SK-N-SH (cell line): Measurements from ENCODE around the gene SNX3. TPM values are rescaled to one million over a fixed set of nuclear protein-coding genes. Genes with fewer than 3 reads are reported as not detected.

Source experiments
- CTCF ChIA-PET: fragments of 300-600, 350-600 bp; formaldehyde crosslinking; extraction: SDS; loops from one replicate; lab custom pipeline; 2021; lab: Yijun Ruan, JAX
- POLR2A ChIA-PET: fragments of 350-600 bp; sonication (Branson Sonifier 250); formaldehyde crosslinking; extraction: SDS; loops from one replicate; lab custom pipeline; 2020; ENCODE audit warnings: antibody characterized with exemption, inconsistent platforms; lab: Yijun Ruan, JAX
- DNase-seq: peaks from one replicate; pipeline ENCODE4 v3.0.0; 2012
- H2AFZ ChIP-seq: fragments of 200-600 bp; sonication (generic); 2 replicates; pipeline ENCODE4 v1.8.1; 2016; ENCODE audit warnings: antibody characterized with exemption, mild to moderate bottlenecking, low read depth
- H3F3A ChIP-seq: fragments of 200-600 bp; sonication (generic); replicated peaks from 2 replicates; pipeline ENCODE3; 2016; ENCODE audit warnings: antibody characterized with exemption, mild to moderate bottlenecking; ENCODE audit not compliant: insufficient read depth
- H3K27ac ChIP-seq, 2 experiments: fragments of 200-500 bp in 1 of 2; fragments of 200-600 bp in 1 of 2; sonication (Bioruptor generic) in 1 of 2; sonication (generic), shearing (Covaris generic) in 1 of 2; 2 replicates each; pipeline versions ENCODE4 v1.5.1 to v1.6.1; 2014 to 2016; ENCODE audit warnings: low read depth in 2 of 2, inconsistent platforms in 1 of 2, low read length in 1 of 2, mild to moderate bottlenecking in 1 of 2, mixed read lengths in 1 of 2
- H3K27me3 ChIP-seq: fragments of 200-600 bp; sonication (generic), shearing (Covaris generic); 2 replicates; pipeline ENCODE4 v1.6.1; 2016; ENCODE audit warnings: mixed run types; ENCODE audit not compliant: insufficient read depth
- H3K36me3 ChIP-seq, 2 experiments: fragments of 200-500 bp in 1 of 2; fragments of 200-600 bp in 1 of 2; sonication (Bioruptor generic) in 1 of 2; sonication (generic) in 1 of 2; replicated peaks in 1 of 2; 2 replicates each; pipeline versions ENCODE3 to v1.5.1; 2014 to 2016; ENCODE audit warnings: low read length in 1 of 2, mild to moderate bottlenecking in 1 of 2; ENCODE audit not compliant: insufficient read depth in 2 of 2, control insufficient read depth in 1 of 2
- H3K4me1 ChIP-seq, 2 experiments: fragments of 200-500 bp in 1 of 2; fragments of 200-600 bp in 1 of 2; sonication (Bioruptor generic) in 1 of 2; sonication (generic), shearing (Covaris generic) in 1 of 2; 2 replicates each; pipeline versions ENCODE4 v1.5.1 to v1.6.1; 2014 to 2016; ENCODE audit warnings: low read depth in 1 of 2, low read length in 1 of 2, mixed run types in 1 of 2; ENCODE audit not compliant: insufficient read depth in 2 of 2, control insufficient read depth in 1 of 2
- H3K4me2 ChIP-seq: fragments of 200-600 bp; sonication (generic), shearing (Covaris generic); 2 replicates; pipeline ENCODE4 v1.6.1; 2017; ENCODE audit warnings: mixed run types
- H3K4me3 ChIP-seq, 2 experiments: fragments of 200-500 bp in 1 of 2; fragments of 200-600 bp in 1 of 2; sonication (Bioruptor generic) in 1 of 2; sonication (generic), shearing (Covaris generic) in 1 of 2; 2 replicates each; pipeline versions ENCODE4 v1.5.1 to v1.8.1; 2014 to 2016; ENCODE audit warnings: low read depth in 2 of 2, inconsistent platforms in 1 of 2, low read length in 1 of 2, mild to moderate bottlenecking in 1 of 2, mixed read lengths in 1 of 2, moderate library complexity in 1 of 2
- H3K79me2 ChIP-seq: fragments of 200-600 bp; sonication (generic); 2 replicates; pipeline ENCODE4 v1.8.1; 2017; ENCODE audit warnings: mild to moderate bottlenecking; ENCODE audit not compliant: insufficient read depth
- H3K9ac ChIP-seq: fragments of 200-600 bp; sonication (generic); 2 replicates; pipeline ENCODE4 v1.6.1; 2017; ENCODE audit warnings: mixed run types
- H3K9me2 ChIP-seq: fragments of 200-600 bp; sonication (generic); 2 replicates; pipeline ENCODE4 v1.6.1; 2017; ENCODE audit warnings: mixed run types
- H3K9me3 ChIP-seq: fragments of 200-600 bp; sonication (generic); 2 replicates; pipeline ENCODE4 v1.6.1; 2017; ENCODE audit warnings: mixed run types, mild to moderate bottlenecking, moderate library complexity
- H4K20me1 ChIP-seq: fragments of 200-600 bp; sonication (generic); 2 replicates; pipeline ENCODE4 v1.6.1; 2017; ENCODE audit warnings: mild to moderate bottlenecking, mixed run types; ENCODE audit not compliant: insufficient read depth
- EP300 ChIP-seq, 2 experiments: IDR thresholded peaks; 2 replicates each; pipeline versions ENCODE4 v1.4.0 to v1.6.1; 2012; ENCODE audit warnings: borderline replicate concordance in 1 of 2, low read depth in 1 of 2, low read length in 1 of 2
- EZH2phosphoT487 ChIP-seq: fragments of 200-600 bp; sonication (generic); IDR thresholded peaks from 2 replicates; pipeline ENCODE4 v1.6.1; 2017; ENCODE audit warnings: low read depth, mixed run types, mild to moderate bottlenecking, antibody characterized with exemption, moderate library complexity, borderline replicate concordance
- FOSL2 ChIP-seq: IDR thresholded peaks from 2 replicates; pipeline ENCODE4 v1.4.0; 2012; ENCODE audit warnings: low read depth, mild to moderate bottlenecking, moderate library complexity, borderline replicate concordance
- FOXM1 ChIP-seq: IDR thresholded peaks from 2 replicates; pipeline ENCODE4 v1.4.0; 2012; ENCODE audit warnings: low read depth, mild to moderate bottlenecking
- GABPA ChIP-seq: IDR thresholded peaks from 2 replicates; pipeline ENCODE4 v1.4.0; 2012; ENCODE audit warnings: low read depth, mild to moderate bottlenecking
- GATA2 ChIP-seq: sonication (generic); formaldehyde crosslinking; IDR thresholded peaks from 2 replicates; pipeline ENCODE4 v1.5.0; 2020; ENCODE audit warnings: mild to moderate bottlenecking, missing genetic modification reagents
- IRF3 ChIP-seq: fragments of 150-350 bp; IDR thresholded peaks from 2 replicates; pipeline ENCODE4 v1.6.1; 2016; ENCODE audit warnings: mild to moderate bottlenecking, low read depth, low read length
- JUND ChIP-seq: IDR thresholded peaks from 2 replicates; pipeline ENCODE4 v1.4.0; 2012
- MAX ChIP-seq: IDR thresholded peaks from 2 replicates; pipeline ENCODE4 v1.4.0; 2012; ENCODE audit warnings: low read depth
- MEF2A ChIP-seq: IDR thresholded peaks from 2 replicates; pipeline ENCODE4 v1.4.0; 2012; ENCODE audit warnings: low read depth, borderline replicate concordance
- MXI1 ChIP-seq: IDR thresholded peaks from 2 replicates; pipeline ENCODE4 v1.6.1; 2012; ENCODE audit warnings: mild to moderate bottlenecking, low read depth, low read length, improper control_type of control experiment
- NFIC ChIP-seq: IDR thresholded peaks from 2 replicates; pipeline ENCODE4 v1.4.0; 2012; ENCODE audit warnings: borderline replicate concordance
- NRF1 ChIP-seq: IDR thresholded peaks from 2 replicates; pipeline ENCODE4 v1.6.1; 2012; ENCODE audit warnings: low read depth, mild to moderate bottlenecking, low read length
- POLR2AphosphoS5 ChIP-seq: IDR thresholded peaks from 2 replicates; pipeline ENCODE4 v1.6.1; 2012; ENCODE audit warnings: low read depth, low read length
- RAD21 ChIP-seq: IDR thresholded peaks from 2 replicates; pipeline ENCODE4 v1.6.1; 2012; ENCODE audit warnings: mild to moderate bottlenecking, low read length
- RCOR1 ChIP-seq: fragments of 150-350 bp; IDR thresholded peaks from 2 replicates; pipeline ENCODE4 v1.6.1; 2017; ENCODE audit warnings: antibody characterized with exemption, low read length
- RFX5 ChIP-seq: IDR thresholded peaks from 2 replicates; pipeline ENCODE4 v1.6.1; 2012; ENCODE audit warnings: mild to moderate bottlenecking, improper control_type of control experiment, low read length
- RXRA ChIP-seq: IDR thresholded peaks from 2 replicates; pipeline ENCODE4 v1.4.0; 2012; ENCODE audit warnings: low read depth, mild to moderate bottlenecking, borderline replicate concordance
- SIN3A ChIP-seq: IDR thresholded peaks from 2 replicates; pipeline ENCODE4 v1.6.1; 2012; ENCODE audit warnings: low read depth, mild to moderate bottlenecking, low read length, moderate library complexity, borderline replicate concordance
- SMC3 ChIP-seq: IDR thresholded peaks from 2 replicates; pipeline ENCODE4 v1.6.1; 2012; ENCODE audit warnings: low read depth, low read length, improper control_type of control experiment
- TAF1 ChIP-seq: IDR thresholded peaks from 2 replicates; pipeline ENCODE4 v1.6.1; 2012; ENCODE audit warnings: low read depth, mild to moderate bottlenecking, low read length, moderate library complexity, borderline replicate concordance
- TCF12 ChIP-seq: IDR thresholded peaks from 2 replicates; pipeline ENCODE4 v1.4.0; 2012
- USF1 ChIP-seq: IDR thresholded peaks from 2 replicates; pipeline ENCODE4 v1.4.0; 2012; ENCODE audit warnings: low read depth, borderline replicate concordance
- ZBTB33 ChIP-seq: IDR thresholded peaks from 2 replicates; pipeline ENCODE4 v1.4.0; 2012; ENCODE audit warnings: low read depth, borderline replicate concordance
- WGBS: methylation state at CpG from one replicate; pipeline ENCODE4 v1.1.6; 2017; ENCODE audit warnings: low lambda C conversion rate; 5-methylcytosine and 5-hydroxymethylcytosine counted together
- polyA plus RNA-seq, 3 experiments: library from polyadenylated mRNA; depleted of rRNA; stranded (reverse); fragments of >200 nt; gene quantifications; 2 replicates each; pipeline ENCODE4 v1.2.3, GENCODE V29; 2012

Gene SNX3
- polyA plus RNA-seq, 1 of the 3 experiments (the other 2 are of a cell fraction), result 105 TPM

- Histone ChIP-seq H3K79me2 (peaks cover 70% of the 10 kb centered on the region), H3K27me3 (no peaks in the 10 kb centered on the region), H3F3A (no peaks in the 10 kb centered on the region), H3K9me2 (no peaks in the 10 kb centered on the region), H2AFZ (no peak overlapping the region), H3K9ac (no peak overlapping the region), H3K36me3 (peaks cover 0 to 33% of the 10 kb centered on the region in 2 experiments), H3K27ac (no peak overlapping the region), H3K4me1 (peaks cover 0 to 2% of the 10 kb centered on the region in 2 experiments; a peak in 1 of 4 replicates), H3K4me3 (no peak overlapping the region), H4K20me1 (peaks cover 7% of the 10 kb centered on the region), H3K9me3 (no peaks in the 10 kb centered on the region), H3K4me2 (no peak overlapping the region)
- no peak for DNase-seq
- WGBS, result 71% methylated on average over 2 of the region's 2 CpGs
- ChIA-PET POLR2A (no interaction called here), CTCF (no interaction called here)
- TF ChIP-seq MAX (no peak), IRF3 (no peak), NFIC (no peak), TAF1 (no peak), FOXM1 (no peak), EZH2phosphoT487 (no peak), JUND (no peak), GATA2 (CRISPR knock-in tag) (no peak), FOSL2 (no peak), GABPA (no peak), MEF2A (no peak), RFX5 (no peak), TCF12 (no peak), POLR2AphosphoS5 (no peak), SIN3A (no peak), RAD21 (no peak), USF1 (no peak), RXRA (no peak)
Measured at GRCh38 chr6:108236791-108237190, 24.0 kb downstream of the SNX3 start.

- TF ChIP-seq MXI1, result no peak
- no peak for TF ChIP-seq TAF1
- TF ChIP-seq RXRA, result no peak
- no peak for TF ChIP-seq EP300 (IDR thresholded peaks at IDR 0.05; ENCODE audit: borderline replicate concordance in 1 of 2, low read depth in 1 of 2, low read length in 1 of 2)
- no peak for TF ChIP-seq GABPA
- TF ChIP-seq FOSL2, result no peak
- no peak for TF ChIP-seq USF1
- TF ChIP-seq NRF1, result no peak
- TF ChIP-seq JUND, result no peak
- TF ChIP-seq RCOR1, result no peak
- TF ChIP-seq TCF12, result no peak
- no peak for TF ChIP-seq ZBTB33
- TF ChIP-seq GATA2 (CRISPR knock-in tag), result no peak
- TF ChIP-seq POLR2AphosphoS5, result no peak
- TF ChIP-seq SMC3, result no peak
- TF ChIP-seq MAX, result no peak
- TF ChIP-seq RAD21, result no peak
- no peaks in the 10 kb centered on the region for H3F3A ChIP-seq
- H3K4me3 ChIP-seq, result no peak overlapping the region
- peaks cover 0 to 2% of the 10 kb centered on the region in 2 experiments; a peak in 1 of 4 replicates for H3K4me1 ChIP-seq
- POLR2A ChIA-PET, result no interaction called here
- no peaks in the 10 kb centered on the region for H3K9me3 ChIP-seq
- no peak overlapping the region for H3K27ac ChIP-seq
- H3K27me3 ChIP-seq, result no peaks in the 10 kb centered on the region
- DNase-seq, result no peak
- H3K79me2 ChIP-seq, result peaks cover 60% of the 10 kb centered on the region
- H3K9ac ChIP-seq, result no peak overlapping the region
- H2AFZ ChIP-seq, result no peak overlapping the region
- CTCF ChIA-PET, result interaction anchor here (1.5 kb wide), 1 partner anchor 12 kb away, joined by 4 read pairs; no protein-coding TSS in a partner anchor
- WGBS, result 86% methylated on average over 4 of the region's 4 CpGs
- peaks cover 0 to 29% of the 10 kb centered on the region in 2 experiments for H3K36me3 ChIP-seq
- H4K20me1 ChIP-seq, result peaks cover 4% of the 10 kb centered on the region
- no peaks in the 10 kb centered on the region for H3K9me2 ChIP-seq
- H3K4me2 ChIP-seq, result no peak overlapping the region
Measured at GRCh38 chr6:108235127-108235526, 25.7 kb downstream of the SNX3 start.
